ENCODE data around the gene PASK.

Gene PASK

DNA sequence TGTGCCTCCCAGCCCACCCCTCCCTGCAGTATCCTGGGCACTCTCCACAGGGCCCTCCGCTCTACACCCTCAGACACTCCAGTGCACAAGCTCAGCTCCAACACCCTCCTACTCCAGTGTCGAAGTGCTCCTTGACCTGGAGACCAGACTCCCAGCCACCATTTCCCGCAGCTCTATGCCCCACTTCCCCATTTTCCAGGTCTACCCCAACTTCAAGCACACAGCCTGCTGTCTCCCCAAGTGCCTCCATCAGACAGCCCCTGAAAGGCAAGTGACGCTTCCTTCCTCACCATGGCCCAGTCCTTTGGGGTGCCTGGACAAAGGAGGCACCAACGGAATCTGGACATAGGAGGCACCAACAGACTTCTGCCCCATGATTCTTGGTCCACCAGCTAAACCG lies 7.2 kb downstream of the PASK start:
- Histone ChIP-seq H3K27me3 (ENCODE audit: insufficient read depth, poor library complexity, severe bottlenecking) (no peaks in the 10 kb centered on the region), H3K4me3 (ENCODE audit: severe bottlenecking) (no peak overlapping the region), H3K27ac (ENCODE audit: poor library complexity, severe bottlenecking) (no peak overlapping the region), H3K36me3 (ENCODE audit: low read depth) (peaks cover 11% of the 10 kb centered on the region; the same call in 1 of the 2 replicates), H3K9me3 (ENCODE audit: severe bottlenecking) (no peaks in the 10 kb centered on the region), H3K4me1 (ENCODE audit: insufficient read depth, poor library complexity, severe bottlenecking) (no peaks in the 10 kb centered on the region)
- TF ChIP-seq, protein P1, sequence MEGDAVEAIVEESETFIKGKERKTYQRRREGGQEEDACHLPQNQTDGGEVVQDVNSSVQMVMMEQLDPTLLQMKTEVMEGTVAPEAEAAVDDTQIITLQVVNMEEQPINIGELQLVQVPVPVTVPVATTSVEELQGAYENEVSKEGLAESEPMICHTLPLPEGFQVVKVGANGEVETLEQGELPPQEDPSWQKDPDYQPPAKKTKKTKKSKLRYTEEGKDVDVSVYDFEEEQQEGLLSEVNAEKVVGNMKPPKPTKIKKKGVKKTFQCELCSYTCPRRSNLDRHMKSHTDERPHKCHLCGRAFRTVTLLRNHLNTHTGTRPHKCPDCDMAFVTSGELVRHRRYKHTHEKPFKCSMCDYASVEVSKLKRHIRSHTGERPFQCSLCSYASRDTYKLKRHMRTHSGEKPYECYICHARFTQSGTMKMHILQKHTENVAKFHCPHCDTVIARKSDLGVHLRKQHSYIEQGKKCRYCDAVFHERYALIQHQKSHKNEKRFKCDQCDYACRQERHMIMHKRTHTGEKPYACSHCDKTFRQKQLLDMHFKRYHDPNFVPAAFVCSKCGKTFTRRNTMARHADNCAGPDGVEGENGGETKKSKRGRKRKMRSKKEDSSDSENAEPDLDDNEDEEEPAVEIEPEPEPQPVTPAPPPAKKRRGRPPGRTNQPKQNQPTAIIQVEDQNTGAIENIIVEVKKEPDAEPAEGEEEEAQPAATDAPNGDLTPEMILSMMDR (IDR thresholded peaks at IDR 0.05; ENCODE audit: poor library complexity, severe bottlenecking): no peak
- ATAC-seq (ENCODE audit: low read depth) (no peak), DNase-seq (ENCODE audit: low spot score) (no peak)

GRCh38 chr2:241141214-241141770 lies 8.0 kb downstream of the PASK start:
- no peak overlapping the region for H3K4me3 ChIP-seq (ENCODE audit: severe bottlenecking)
- ATAC-seq (ENCODE audit: low read depth): no peak
- no peak overlapping the region for H3K27ac ChIP-seq (ENCODE audit: poor library complexity, severe bottlenecking)
- no peaks in the 10 kb centered on the region for H3K4me1 ChIP-seq (ENCODE audit: insufficient read depth, poor library complexity, severe bottlenecking)
- no peaks in the 10 kb centered on the region for H3K9me3 ChIP-seq (ENCODE audit: severe bottlenecking)
- TF ChIP-seq, protein P1 (IDR thresholded peaks at IDR 0.05; ENCODE audit: poor library complexity, severe bottlenecking): no peak
- no peaks in the 10 kb centered on the region for H3K27me3 ChIP-seq (ENCODE audit: insufficient read depth, poor library complexity, severe bottlenecking)
- DNase-seq (ENCODE audit: low spot score): no peak
- H3K36me3 ChIP-seq (ENCODE audit: low read depth): peaks cover 11% of the 10 kb centered on the region; the same call in 1 of the 2 replicates

DNA sequence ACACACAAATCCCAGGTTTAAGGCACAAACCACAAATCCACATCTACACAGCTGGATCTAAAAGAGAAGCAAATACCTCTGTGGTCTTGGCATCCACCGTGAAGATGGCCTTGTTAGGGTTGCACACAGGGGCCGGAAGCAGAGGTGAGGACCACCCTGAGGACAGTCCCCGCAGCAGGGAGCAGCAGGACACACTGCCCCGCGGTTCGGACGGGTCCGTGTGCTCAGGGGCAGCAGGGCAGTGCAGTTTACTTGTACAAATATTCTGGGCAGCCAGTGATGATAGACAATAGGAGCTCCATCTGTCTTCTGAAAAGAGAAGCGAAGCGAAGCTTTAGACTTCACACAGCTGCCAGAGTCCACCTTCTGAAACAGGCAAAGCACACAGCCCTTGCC lies 8.8 kb downstream of the PASK start:
- no peak overlapping the region for H3K27ac ChIP-seq (ENCODE audit: poor library complexity, severe bottlenecking)
- H3K4me1 ChIP-seq (ENCODE audit: insufficient read depth, poor library complexity, severe bottlenecking): no peaks in the 10 kb centered on the region
- no peak for DNase-seq (ENCODE audit: low spot score)
- TF ChIP-seq, protein P1 (IDR thresholded peaks at IDR 0.05; ENCODE audit: poor library complexity, severe bottlenecking): no peak
- ATAC-seq (ENCODE audit: low read depth): no peak
- no peaks in the 10 kb centered on the region for H3K27me3 ChIP-seq (ENCODE audit: insufficient read depth, poor library complexity, severe bottlenecking)
- peaks cover 14% of the 10 kb centered on the region; the same call in 1 of the 2 replicates for H3K36me3 ChIP-seq (ENCODE audit: low read depth)
- no peak overlapping the region for H3K4me3 ChIP-seq (ENCODE audit: severe bottlenecking)
- no peaks in the 10 kb centered on the region for H3K9me3 ChIP-seq (ENCODE audit: severe bottlenecking)

DNA sequence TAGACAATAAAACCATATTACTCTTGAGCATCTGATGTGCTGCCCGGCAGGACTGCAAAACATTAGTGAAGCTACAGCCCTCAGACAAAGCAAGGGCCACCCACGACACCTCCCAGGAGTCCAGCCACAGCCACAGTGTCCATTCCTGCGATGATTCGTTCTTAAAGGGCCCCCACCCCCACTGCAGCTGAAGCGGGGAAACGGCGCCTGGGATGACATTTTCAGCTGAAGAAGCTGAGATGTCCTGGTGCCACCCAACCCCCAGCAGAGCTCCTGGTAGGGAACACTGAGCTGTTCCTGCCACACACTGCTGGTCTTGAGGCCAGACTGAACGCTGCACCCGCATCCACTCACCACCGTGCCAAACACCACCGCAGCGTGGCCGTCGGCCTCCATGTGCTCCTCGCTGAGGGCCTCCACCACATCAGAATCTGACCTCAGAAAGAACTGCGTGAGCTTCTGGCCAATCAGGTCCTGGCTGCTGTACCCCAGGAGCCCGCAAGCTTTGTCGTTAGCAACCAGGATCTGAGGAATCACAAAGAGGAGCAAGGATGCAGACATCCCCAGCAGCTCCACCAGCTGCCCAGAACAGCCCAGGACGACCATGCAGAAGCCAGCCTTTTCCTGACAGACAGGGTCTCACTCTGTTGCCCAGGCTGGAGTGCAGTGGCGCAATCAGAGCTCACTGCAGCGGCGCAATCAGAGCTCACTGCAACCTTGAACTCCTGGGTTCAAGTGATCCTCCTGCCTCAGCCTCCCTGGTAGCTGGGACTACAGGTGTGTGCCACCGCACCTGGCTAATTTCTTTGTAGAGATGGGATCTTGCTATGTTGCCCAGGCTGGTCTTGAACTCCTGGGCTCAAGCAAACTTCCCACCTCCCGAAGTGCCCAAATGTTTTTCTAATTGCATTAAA lies 9.5 kb downstream of the PASK start:
- DNase-seq (ENCODE audit: low spot score) (no peak), ATAC-seq (ENCODE audit: low read depth) (no peak)
- Histone ChIP-seq H3K4me1 (ENCODE audit: insufficient read depth, poor library complexity, severe bottlenecking) (no peaks in the 10 kb centered on the region), H3K27me3 (ENCODE audit: insufficient read depth, poor library complexity, severe bottlenecking) (no peaks in the 10 kb centered on the region), H3K4me3 (ENCODE audit: severe bottlenecking) (no peak overlapping the region), H3K9me3 (ENCODE audit: severe bottlenecking) (no peaks in the 10 kb centered on the region), H3K36me3 (ENCODE audit: low read depth) (peaks cover 14% of the 10 kb centered on the region; the same call in 1 of the 2 replicates), H3K27ac (ENCODE audit: poor library complexity, severe bottlenecking) (no peak overlapping the region)
- TF ChIP-seq, protein P1 (IDR thresholded peaks at IDR 0.05; ENCODE audit: poor library complexity, severe bottlenecking): no peak
